Measurements from ENCODE around the gene TUBB4B.

Gene TUBB4B

DNA sequence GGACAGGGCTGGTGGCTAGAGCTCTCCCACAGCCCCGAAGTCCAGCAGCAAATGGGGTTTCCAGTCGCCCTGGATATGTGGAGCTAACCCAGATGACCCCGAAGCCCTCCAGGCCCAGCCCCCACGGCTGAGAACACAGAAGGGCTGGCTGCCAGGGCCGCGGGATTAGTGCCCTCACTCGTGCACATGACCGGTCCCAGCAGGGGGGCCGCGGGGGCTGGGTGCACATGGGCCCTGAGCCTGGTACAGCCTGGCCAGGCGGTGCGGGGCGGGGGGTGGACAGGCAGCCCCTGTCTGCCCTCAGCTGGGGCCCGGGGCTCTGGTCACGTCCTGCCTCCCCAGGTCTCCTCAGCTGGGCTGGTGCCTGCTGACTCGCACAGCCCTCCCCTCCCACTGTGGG lies 46.7 kb upstream of the TUBB4B start:
- TF ChIP-seq, protein P1, sequence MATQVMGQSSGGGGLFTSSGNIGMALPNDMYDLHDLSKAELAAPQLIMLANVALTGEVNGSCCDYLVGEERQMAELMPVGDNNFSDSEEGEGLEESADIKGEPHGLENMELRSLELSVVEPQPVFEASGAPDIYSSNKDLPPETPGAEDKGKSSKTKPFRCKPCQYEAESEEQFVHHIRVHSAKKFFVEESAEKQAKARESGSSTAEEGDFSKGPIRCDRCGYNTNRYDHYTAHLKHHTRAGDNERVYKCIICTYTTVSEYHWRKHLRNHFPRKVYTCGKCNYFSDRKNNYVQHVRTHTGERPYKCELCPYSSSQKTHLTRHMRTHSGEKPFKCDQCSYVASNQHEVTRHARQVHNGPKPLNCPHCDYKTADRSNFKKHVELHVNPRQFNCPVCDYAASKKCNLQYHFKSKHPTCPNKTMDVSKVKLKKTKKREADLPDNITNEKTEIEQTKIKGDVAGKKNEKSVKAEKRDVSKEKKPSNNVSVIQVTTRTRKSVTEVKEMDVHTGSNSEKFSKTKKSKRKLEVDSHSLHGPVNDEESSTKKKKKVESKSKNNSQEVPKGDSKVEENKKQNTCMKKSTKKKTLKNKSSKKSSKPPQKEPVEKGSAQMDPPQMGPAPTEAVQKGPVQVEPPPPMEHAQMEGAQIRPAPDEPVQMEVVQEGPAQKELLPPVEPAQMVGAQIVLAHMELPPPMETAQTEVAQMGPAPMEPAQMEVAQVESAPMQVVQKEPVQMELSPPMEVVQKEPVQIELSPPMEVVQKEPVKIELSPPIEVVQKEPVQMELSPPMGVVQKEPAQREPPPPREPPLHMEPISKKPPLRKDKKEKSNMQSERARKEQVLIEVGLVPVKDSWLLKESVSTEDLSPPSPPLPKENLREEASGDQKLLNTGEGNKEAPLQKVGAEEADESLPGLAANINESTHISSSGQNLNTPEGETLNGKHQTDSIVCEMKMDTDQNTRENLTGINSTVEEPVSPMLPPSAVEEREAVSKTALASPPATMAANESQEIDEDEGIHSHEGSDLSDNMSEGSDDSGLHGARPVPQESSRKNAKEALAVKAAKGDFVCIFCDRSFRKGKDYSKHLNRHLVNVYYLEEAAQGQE (IDR thresholded peaks at IDR 0.05; ENCODE audit: insufficient read depth in 1 of 2, low read depth in 2 of 2, low read length in 2 of 2), result no peak

GRCh38 chr9:137194909-137195308 lies 46.2 kb upstream of the TUBB4B start:
- no peak for TF ChIP-seq POLR2AphosphoS5 (IDR thresholded peaks at IDR 0.05; ENCODE audit: low read depth, low read length)
- TF ChIP-seq FOXP2 (optimal IDR thresholded peaks at IDR 0.05; ENCODE audit: borderline replicate concordance, extremely low read depth, extremely low read length, insufficient read depth), result no peak
- TF ChIP-seq, protein P1 (IDR thresholded peaks at IDR 0.05; ENCODE audit: insufficient read depth in 1 of 2, low read depth in 2 of 2, low read length in 2 of 2), result no peak
- no peak for TF ChIP-seq TAF1 (IDR thresholded peaks at IDR 0.05; ENCODE audit: borderline replicate concordance, insufficient read depth, low read length)
- no peak for TF ChIP-seq SIN3A (IDR thresholded peaks at IDR 0.05; ENCODE audit: borderline replicate concordance, insufficient read depth, low read length)

DNA sequence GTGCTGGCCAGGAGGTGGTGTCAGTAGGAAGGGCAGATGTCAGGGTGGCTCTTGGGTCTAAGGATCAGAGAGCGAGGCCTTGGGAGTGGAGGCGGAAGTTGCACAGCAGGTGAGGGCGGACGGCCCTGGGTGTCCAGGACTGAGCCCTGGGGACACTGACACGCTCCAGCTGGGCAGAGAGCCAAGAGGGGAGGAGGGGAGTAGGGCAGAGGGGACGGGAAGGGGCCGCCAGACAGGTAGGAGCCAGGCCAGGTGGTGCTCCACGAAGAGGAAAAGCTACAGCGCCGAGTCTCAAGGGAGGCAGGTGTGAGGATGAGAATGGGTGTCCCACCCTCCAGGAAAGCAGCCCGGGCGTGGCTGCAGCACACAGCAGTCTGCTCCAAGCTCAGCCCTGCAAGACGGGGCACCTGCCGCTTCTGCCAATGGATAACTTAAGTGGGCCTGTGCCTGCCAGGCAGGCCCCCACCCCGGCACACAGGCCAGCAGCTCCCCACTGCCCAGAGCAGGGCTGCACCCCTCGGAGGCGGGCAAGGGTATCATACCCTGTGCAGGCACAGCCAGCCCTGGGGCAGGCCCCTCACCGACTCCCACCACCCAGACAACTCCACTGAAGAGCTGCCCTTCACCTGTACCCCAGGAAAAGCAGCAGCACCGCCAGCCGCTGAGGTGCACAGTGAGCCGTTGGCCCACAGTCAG lies 45.4 kb upstream of the TUBB4B start:
- TF ChIP-seq, protein P1 (IDR thresholded peaks at IDR 0.05; ENCODE audit: insufficient read depth in 1 of 2, low read depth in 2 of 2, low read length in 2 of 2), result no peak
- TF ChIP-seq POLR2AphosphoS5 (IDR thresholded peaks at IDR 0.05; ENCODE audit: low read depth, low read length), result no peak
- TF ChIP-seq SIN3A (IDR thresholded peaks at IDR 0.05; ENCODE audit: borderline replicate concordance, insufficient read depth, low read length), result no peak
- no peak for TF ChIP-seq FOXP2 (optimal IDR thresholded peaks at IDR 0.05; ENCODE audit: borderline replicate concordance, extremely low read depth, extremely low read length, insufficient read depth)
- TF ChIP-seq TAF1 (IDR thresholded peaks at IDR 0.05; ENCODE audit: borderline replicate concordance, insufficient read depth, low read length), result no peak

DNA sequence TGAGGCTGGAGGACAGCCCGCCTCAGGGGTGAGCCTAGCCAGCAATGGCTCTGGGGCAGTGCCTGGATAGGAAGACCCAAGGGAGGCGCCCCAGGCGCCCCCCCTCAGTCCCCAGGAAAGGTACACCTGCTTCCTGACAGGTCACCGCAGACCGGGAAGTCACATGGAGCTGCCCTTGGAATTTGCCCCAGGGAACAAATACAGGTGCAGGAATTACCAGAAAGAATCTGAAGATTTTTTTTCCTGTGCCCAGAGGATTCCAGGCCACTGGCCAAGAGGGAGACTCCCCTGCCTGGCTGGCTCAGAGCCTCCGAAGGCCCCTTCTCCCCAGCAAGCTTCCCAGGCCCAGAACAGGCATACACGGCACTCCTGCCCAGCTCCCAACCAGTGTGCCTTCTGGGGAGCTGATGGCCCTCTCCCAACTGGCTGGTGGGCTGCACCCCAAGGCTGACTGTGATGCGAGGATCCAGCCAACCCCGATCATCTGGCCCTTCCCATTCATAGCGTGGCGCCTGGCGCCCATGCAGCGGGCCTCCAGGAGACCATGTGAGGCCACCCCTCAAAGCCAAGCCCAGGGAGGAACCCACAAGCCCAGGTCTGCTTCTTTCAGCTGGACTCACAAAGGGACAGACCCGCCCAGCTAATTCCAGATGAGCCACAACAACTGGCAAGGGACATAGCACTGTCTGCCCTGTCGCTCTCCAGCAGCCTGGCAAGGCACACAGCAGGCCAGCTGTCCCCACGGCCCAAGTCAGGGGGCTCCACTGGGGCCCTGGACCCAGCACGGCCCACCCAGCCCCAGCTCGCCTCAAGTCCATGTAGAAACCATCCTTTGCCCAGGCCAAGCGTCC lies 42.8 kb upstream of the TUBB4B start:
- TF ChIP-seq TAF1 (IDR thresholded peaks at IDR 0.05; ENCODE audit: borderline replicate concordance, insufficient read depth, low read length) (no peak), FOXP2 (optimal IDR thresholded peaks at IDR 0.05; ENCODE audit: borderline replicate concordance, extremely low read depth, extremely low read length, insufficient read depth) (no peak), POLR2AphosphoS5 (IDR thresholded peaks at IDR 0.05; ENCODE audit: low read depth, low read length) (no peak), SIN3A (IDR thresholded peaks at IDR 0.05; ENCODE audit: borderline replicate concordance, insufficient read depth, low read length) (no peak)
- TF ChIP-seq, protein P1 (IDR thresholded peaks at IDR 0.05; ENCODE audit: insufficient read depth in 1 of 2, low read depth in 2 of 2, low read length in 2 of 2), result no peak

All from PFSK-1 (cell line).